Fibroblast of lung (primary cell): Measurements from ENCODE around the gene SLC16A5. TPM values are rescaled to one million over a fixed set of nuclear protein-coding genes. Genes with fewer than 3 reads are reported as not detected.

Source experiments
- DNase-seq, 2 donors: peaks; one replicate each; pipeline versions ENCODE4 v3.0.0 to v3.0.0-alpha.2; 2010; ENCODE audit warnings: low read depth in 2 of 2
- H2AFZ ChIP-seq: 2 replicates; pipeline ENCODE4 v1.5.1; 2012; ENCODE audit warnings: low read length, control low read depth, inconsistent platforms
- H3K27ac ChIP-seq: 2 replicates; pipeline ENCODE4 v1.5.1; 2011; ENCODE audit warnings: low read length, control low read depth; ENCODE audit not compliant: insufficient read depth
- H3K27me3 ChIP-seq: 2 replicates; pipeline ENCODE4 v1.5.1; 2011; ENCODE audit warnings: mild to moderate bottlenecking, low read length; ENCODE audit not compliant: control insufficient read depth, insufficient read depth
- H3K36me3 ChIP-seq: 2 replicates; pipeline ENCODE4 v1.5.1; 2011; ENCODE audit warnings: low read length; ENCODE audit not compliant: control insufficient read depth, insufficient read depth
- H3K4me1 ChIP-seq: 2 replicates; pipeline ENCODE4 v1.5.1; 2011; ENCODE audit warnings: low read length; ENCODE audit not compliant: control insufficient read depth, insufficient read depth; ENCODE audit errors: extremely low read depth
- H3K4me2 ChIP-seq: 2 replicates; pipeline ENCODE4 v1.5.1; 2011; ENCODE audit warnings: low read length, control low read depth; ENCODE audit not compliant: insufficient read depth; ENCODE audit errors: extremely low read depth
- H3K4me3 ChIP-seq, 4 experiments: fragments of 200-600 bp in 1 of 4; sonication (generic) in 1 of 4; replicated peaks in 1 of 4; 2 replicates each; pipeline ENCODE4 v1.5.1; 2011 to 2016; ENCODE audit warnings: low read length in 4 of 4, low read depth in 3 of 4, mild to moderate bottlenecking in 3 of 4, control low read depth in 2 of 4, inconsistent platforms in 1 of 4, mixed read lengths in 1 of 4; ENCODE audit not compliant: insufficient read depth in 1 of 4; ENCODE audit errors: control extremely low read depth in 1 of 4
- H3K79me2 ChIP-seq: 2 replicates; pipeline ENCODE4 v1.5.1; 2012; ENCODE audit warnings: mild to moderate bottlenecking, low read length, inconsistent platforms; ENCODE audit not compliant: control insufficient read depth, insufficient read depth
- H3K9ac ChIP-seq: 2 replicates; pipeline ENCODE4 v1.5.1; 2011; ENCODE audit warnings: mild to moderate bottlenecking, low read length, control low read depth; ENCODE audit not compliant: insufficient read depth
- H3K9me3 ChIP-seq: 2 replicates; pipeline ENCODE4 v1.5.1; 2012; ENCODE audit warnings: low read depth, low read length; ENCODE audit not compliant: control insufficient read depth, insufficient read depth
- H4K20me1 ChIP-seq: 2 replicates; pipeline ENCODE4 v1.5.1; 2011; ENCODE audit warnings: low read length; ENCODE audit not compliant: control insufficient read depth, insufficient read depth; ENCODE audit errors: extremely low read depth
- CTCF ChIP-seq, 2 donors: IDR thresholded peaks in 1 of 2; conservative IDR thresholded peaks in 1 of 2; 1 replicate in 1 of 2; 2 replicates in 1 of 2; pipeline ENCODE4 v1.5.1; 2011 to 2012; ENCODE audit warnings: low read length in 2 of 2, control low read depth in 1 of 2, inconsistent platforms in 1 of 2, low read depth in 1 of 2, mild to moderate bottlenecking in 1 of 2
- EZH2 ChIP-seq: IDR thresholded peaks from 2 replicates; pipeline ENCODE4 v1.5.1; 2012; ENCODE audit warnings: low read length, control low read depth, mild to moderate bottlenecking; ENCODE audit errors: missing control alignments
- polyA plus RNA-seq, 2 donors: library from polyadenylated mRNA; depleted of rRNA in 1 of 2; stranded (reverse) in 1 of 2; unstranded in 1 of 2; fragments of >200 nt; gene quantifications; 2 replicates each; pipeline ENCODE4 v1.2.1, GENCODE V29; 2011 to 2012; ENCODE audit warnings: missing spikeins in 1 of 2
- total RNA-seq: library from RNA; depleted of rRNA; stranded (reverse); fragments of >200 nt; gene quantifications from 2 replicates; pipeline ENCODE4 v1.2.1, GENCODE V29; 2014

The SLC16A5 gene
- total and polyA plus RNA-seq, 2 donors (not counting 1 experiment from before 2014, with no cell fraction given), result 1.5 to 8.4 TPM

DNA sequence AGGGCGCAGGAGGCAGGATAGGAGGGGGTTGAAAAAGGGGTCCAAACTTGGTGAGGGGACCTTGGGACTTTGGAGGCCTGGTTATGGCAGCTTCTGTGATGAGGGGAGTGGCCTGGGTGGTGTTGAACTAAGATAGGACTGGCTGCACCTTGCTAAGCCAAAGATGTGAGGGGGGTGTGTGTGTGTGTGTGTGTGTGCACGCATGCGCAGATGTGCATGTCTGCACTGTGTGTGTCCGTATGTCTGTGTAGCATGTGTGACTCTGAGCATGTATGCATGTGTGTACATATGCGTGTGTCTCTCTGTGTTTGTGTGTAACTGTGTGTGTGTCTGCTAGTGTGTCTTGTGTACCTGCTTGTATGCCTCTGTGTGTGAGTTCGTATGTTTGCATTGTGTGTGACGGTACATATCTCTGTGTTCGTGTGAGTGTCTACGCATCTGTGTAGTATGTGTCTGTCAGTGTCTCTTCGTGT is 4.1 kb downstream of the SLC16A5 start:
- Histone ChIP-seq H3K79me2 (no peaks in the 10 kb centered on the region), H3K27ac (no peak overlapping the region), H3K9me3 (no peaks in the 10 kb centered on the region), H3K4me2 (no peak overlapping the region), H3K36me3 (no peaks in the 10 kb centered on the region), H3K27me3 (no peaks in the 10 kb centered on the region), H4K20me1 (no peaks in the 10 kb centered on the region), H2AFZ (no peak overlapping the region), H3K4me1 (peaks cover 21% of the 10 kb centered on the region), H3K9ac (no peak overlapping the region), H3K4me3 (no peak overlapping the region)
- no peak for TF ChIP-seq EZH2
- no peak for DNase-seq

DNA sequence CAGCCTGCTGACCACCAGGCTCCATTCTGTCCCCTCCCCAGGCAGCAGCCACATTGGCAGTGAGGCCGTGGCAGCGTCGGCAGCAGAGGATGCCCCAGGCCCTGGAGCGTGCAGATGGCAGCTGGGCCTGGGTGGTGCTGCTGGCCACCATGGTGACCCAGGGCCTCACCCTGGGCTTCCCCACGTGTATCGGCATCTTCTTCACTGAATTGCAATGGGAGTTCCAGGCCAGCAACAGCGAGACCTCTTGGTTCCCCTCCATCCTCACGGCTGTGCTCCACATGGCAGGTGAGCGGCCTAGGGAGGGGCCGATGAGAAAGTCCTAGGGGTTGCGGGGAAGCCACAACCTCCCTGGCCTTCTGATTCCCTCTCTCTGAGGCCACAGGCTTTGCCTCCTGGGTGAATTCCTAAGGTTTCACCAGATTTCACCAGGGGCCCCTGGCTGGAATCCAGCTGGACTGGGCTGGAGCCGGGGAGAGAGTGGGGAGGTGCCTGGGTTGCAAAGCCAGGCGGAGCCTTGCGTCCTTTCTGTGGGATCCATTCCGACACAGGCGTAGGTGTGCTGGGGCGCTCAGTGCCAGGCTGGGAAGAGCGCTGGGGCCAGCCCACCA is 5.9 kb downstream of the SLC16A5 start:
- Histone ChIP-seq H3K36me3 (no peaks in the 10 kb centered on the region), H4K20me1 (no peaks in the 10 kb centered on the region), H3K4me1 (peaks cover 15% of the 10 kb centered on the region), H3K4me2 (no peak overlapping the region), H2AFZ (no peak overlapping the region), H3K27me3 (no peaks in the 10 kb centered on the region), H3K4me3 (no peak overlapping the region), H3K27ac (no peak overlapping the region), H3K79me2 (no peaks in the 10 kb centered on the region), H3K9me3 (no peaks in the 10 kb centered on the region), H3K9ac (no peak overlapping the region)
- no peak for TF ChIP-seq EZH2
- no peak for TF ChIP-seq CTCF (conservative IDR thresholded peaks at IDR 0.05 in 1 of 2, IDR thresholded peaks at IDR 0.05 in 1 of 2; ENCODE audit: low read depth in 1 of 2, low read length in 2 of 2)
- no peak for DNase-seq

DNA sequence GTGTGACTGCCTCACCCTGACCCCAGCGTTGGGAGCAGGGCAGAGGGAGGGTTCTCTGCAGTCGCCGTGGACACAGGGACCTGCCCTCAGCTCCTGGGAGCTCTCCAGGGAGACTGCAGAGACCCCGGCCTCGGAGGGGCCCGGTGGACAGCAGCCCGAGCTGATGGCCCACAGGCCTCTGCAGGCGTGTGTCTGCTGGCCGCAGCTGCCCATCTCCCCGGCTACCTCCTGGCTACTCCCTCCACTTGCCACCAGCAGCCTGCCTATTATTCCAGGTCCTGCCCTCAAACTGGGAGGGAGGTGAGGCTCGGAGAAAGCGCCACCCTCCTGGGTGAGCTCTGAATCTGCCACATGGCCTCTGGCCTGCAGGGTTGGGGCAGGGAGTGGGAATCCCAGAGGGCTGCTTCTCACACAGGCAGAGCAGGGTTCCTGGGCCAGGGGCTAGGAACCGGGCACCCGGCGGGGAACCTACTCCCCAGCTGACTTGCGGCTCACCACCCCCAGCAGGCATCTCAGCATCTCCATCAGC is 7.2 kb downstream of the SLC16A5 start:
- H3K9ac ChIP-seq, result no peak overlapping the region

More for the DNA sequence above, 7.2 kb downstream of the SLC16A5 start:
- H2AFZ ChIP-seq, result no peak overlapping the region
- H3K4me3 ChIP-seq, result no peak overlapping the region
- TF ChIP-seq EZH2 (no peak), CTCF (conservative IDR thresholded peaks at IDR 0.05 in 1 of 2, IDR thresholded peaks at IDR 0.05 in 1 of 2; ENCODE audit: low read depth in 1 of 2, low read length in 2 of 2) (no peak)
- no peaks in the 10 kb centered on the region for H3K9me3 ChIP-seq
- peaks cover 10% of the 10 kb centered on the region for H3K4me1 ChIP-seq
- H3K79me2 ChIP-seq, result no peaks in the 10 kb centered on the region
- H4K20me1 ChIP-seq, result no peaks in the 10 kb centered on the region
- DNase-seq, result no peak
- H3K4me2 ChIP-seq, result no peak overlapping the region
- no peaks in the 10 kb centered on the region for H3K27me3 ChIP-seq
- H3K27ac ChIP-seq, result no peak overlapping the region
- H3K36me3 ChIP-seq, result no peaks in the 10 kb centered on the region
